GM18867 (cell line): Measurements from ENCODE around the gene RAET1E.
A peak's percentile ranks its signal among the peaks of the same experiment; 100 is the strongest.
"Not testable (repeated sequence)": the region's sequence is repeated elsewhere in the genome, so short reads cannot be mapped to it uniquely, and the experiment has no call there.

Source experiments
- ATAC-seq: cut with Tn5 transposase; IDR thresholded peaks from one replicate; pipeline ENCODE4 v1.9.1; 2021; ENCODE audit warnings: mild to moderate bottlenecking, moderate library complexity; ENCODE audit not compliant: unreplicated experiment

RAET1E gene

DNA sequence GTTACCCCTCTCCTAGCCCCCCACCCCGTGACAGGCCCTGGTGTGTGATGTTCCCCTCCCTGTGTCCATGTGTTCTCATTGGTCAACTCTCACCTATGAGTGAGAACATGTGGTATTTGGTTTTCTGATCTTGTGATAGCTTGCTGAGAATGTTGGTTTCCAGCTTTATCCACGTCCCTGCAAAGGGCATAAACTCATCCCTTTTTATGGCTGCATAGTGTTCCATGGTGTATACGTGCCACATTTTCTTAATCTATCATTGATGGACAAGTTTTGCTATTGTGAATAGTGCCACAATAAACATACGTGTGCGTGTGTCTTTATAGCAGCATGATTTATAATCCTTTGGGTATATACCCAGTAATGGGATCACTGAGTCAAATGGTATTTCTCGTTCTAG lies 6.0 kb downstream of the RAET1E start:
- ATAC-seq = not testable (repeated sequence)

DNA sequence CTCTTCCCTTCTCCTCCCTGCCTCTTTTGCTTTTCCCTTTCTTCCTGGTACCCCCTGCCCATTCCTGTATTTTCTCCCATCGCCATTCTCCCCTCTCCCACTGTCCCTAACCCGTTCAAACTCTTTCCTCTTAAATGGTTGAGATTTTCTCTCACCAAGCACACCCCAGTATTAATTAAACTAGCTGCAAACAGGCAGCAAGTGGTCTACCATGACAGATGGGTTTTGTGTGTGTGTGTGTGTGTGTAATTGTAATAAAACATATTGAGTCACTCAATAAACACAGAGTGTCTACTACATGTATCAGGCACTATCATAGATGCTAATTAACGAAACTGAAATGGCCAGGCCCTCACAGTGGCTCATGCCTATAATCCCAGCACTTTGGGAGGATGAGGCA lies 6.7 kb downstream of the RAET1E start:
- ATAC-seq = no peak

DNA sequence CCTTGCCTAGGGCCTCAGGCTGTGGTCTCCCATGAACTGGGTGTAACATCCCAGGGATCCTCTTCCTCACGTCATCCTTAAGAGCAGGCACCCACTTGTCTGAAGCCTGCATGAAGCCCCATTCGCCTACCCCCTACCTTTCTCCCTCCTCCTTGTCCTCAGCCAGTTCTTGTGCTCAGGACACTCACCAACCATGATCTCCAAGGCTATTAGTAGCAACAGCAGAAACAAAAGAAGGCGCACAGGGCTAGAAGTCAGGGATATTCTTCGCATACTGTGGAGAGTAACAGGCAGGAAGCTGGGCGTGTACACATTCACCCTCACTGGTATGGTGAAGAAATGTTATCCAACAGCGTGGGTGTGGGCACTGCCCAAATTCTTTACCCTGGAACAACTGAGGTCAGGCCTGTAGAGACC lies 7.3 kb downstream of the RAET1E start:
- ATAC-seq = no peak

DNA sequence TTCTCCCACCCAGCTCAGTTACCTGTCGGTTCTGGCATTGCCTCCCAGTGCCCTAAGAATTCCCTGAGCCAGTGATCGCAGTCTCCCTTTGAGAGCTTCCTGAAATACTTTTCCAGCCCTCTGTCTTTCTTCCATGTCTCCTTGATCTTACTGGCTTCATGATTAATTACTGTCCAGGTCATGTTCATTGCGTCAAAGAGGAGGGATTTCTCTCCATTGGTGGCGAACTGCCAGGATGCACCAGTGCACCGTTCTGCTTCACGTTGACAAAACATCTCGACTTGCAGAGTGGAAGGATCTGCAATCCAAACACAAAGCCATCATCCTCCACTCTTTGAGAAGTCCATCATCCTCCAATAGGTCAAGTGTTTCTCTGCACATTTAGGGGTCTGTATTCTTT lies 8.6 kb downstream of the RAET1E start:
- ATAC-seq = no peak

DNA sequence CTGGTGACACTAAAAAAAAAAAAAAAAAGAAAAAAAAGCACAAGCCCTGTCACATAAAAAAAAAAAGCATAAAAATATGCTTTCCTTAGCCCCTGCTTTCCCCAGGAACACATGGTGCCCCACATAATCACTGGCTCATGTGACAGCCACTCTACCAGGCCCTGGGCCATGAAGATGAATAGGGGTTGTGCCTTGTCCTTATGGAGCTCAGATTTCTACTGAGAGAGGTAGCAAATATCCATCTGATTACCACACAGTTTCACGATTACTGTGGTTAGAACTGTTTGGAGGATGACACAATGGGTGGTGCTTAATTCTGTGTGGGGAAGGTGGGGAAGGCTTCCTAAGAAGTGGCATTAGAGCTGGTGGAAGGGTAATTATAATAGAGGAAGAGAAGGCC lies 9.3 kb downstream of the RAET1E start:
- no peak for ATAC-seq

DNA sequence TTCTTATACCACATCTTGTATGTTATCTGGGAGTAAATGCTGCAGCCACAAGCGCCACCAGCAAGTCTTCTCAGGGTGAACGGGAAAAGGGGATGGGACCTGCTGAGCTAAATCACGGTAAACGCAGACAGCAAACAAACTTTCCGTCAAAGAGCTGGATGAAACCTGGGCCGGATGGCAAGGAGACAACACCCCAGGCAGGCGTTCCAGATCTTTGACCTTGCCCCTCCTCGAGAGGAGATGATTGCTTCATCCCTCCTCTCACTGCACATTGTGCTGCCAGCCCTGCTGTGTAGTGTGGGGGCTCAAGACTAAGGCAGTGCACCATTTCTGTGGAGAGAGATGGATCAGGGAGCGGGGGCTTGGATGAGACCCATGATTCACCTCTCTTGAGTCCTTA lies 9.8 kb downstream of the RAET1E start:
- no peak for ATAC-seq

DNA sequence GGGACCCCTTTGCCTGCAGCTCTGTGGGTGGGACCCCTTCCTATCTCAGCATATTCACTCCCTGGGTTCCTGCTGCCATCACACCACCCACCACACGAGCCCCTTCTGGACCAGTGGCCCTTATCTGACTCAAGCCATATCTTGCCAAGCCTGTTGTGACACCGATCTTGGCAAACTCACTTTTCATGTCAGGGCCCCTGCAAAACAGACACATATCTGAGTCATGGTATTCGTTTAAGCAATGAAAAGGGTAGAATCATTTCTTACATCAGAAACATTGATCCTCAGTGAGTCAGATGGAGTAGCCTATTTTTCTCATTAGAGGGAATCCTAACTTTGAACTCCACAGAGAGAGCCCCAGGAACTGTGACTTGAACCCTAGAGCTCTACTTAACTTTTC lies 10.6 kb downstream of the RAET1E start:
- ATAC-seq = no peak

DNA sequence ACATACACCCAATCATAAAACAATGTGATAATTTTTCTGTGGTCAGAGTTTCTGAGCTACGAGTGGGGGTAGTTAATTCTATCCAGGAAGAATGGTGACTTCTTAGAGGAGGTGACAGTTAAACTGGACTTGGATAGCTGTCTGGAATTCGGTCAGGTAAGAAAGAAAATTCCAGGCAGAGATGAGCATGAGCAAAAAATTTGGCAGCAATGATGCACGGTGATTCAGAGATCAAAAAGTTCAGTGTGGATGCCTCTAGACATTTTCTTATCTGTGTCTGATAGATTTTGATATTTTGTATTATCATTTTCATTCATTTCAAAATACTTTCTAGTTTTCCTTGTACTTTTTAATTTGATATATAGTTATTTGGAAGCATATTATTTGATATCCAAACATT lies 12.0 kb downstream of the RAET1E start:
- ATAC-seq = no peak

DNA sequence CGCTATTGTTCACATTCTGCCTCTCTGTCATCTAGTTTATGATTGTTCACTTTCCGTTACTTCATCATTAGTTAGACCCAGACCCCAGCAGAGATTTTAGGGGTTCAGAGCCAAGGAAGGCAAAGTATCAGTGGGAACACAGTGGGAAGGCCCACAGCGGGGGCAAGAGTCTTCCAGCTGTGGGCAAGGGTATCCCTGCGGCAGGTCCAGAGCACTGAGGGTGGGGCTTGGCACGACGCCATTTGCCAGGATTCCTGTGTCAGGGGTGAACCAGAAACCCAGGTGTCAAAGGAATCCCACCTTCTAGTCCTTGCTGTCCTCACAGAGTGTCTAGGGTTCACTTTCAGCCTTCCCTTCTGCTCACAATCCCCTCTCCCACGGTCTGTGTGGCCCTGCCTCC lies 13.3 kb downstream of the RAET1E start:
- no peak for ATAC-seq

DNA sequence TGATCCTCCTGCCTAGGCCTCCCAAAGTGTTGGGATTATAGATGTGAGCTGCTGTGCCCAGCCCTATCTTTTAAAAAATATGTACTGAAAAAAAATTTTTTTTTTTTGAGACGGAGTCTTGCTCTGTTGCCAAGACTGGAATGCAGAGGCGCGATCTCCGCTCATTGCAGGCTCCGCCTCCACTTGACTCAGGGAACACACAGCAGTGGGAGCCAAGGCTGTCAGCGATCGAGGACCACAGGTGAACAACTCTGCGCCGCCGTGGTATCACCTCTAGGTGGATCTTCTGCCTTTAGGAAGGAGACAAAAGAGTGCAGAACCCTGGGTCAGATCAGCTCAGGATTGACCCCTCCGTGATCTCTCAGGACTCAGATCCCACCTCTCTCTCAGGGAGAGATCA lies 13.7 kb downstream of the RAET1E start:
- ATAC-seq = no peak

DNA sequence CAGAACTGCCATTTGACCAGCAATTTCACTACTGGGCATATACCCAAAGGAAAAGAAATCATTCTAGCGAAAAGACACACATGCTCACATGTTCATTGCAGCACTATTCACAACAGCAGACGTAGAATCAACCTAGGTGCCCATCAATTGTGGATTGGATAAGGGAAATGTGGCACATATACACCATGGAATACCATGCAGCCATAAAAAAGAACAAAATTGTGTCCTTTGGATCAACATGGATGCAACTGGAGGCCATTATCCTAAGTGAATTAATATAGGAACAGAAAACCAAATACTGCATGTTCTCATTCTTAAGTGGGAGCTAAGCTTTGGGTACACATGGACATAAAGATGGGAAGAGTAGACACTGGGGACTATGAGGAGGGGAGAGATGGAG lies 16.1 kb downstream of the RAET1E start:
- ATAC-seq = no peak

DNA sequence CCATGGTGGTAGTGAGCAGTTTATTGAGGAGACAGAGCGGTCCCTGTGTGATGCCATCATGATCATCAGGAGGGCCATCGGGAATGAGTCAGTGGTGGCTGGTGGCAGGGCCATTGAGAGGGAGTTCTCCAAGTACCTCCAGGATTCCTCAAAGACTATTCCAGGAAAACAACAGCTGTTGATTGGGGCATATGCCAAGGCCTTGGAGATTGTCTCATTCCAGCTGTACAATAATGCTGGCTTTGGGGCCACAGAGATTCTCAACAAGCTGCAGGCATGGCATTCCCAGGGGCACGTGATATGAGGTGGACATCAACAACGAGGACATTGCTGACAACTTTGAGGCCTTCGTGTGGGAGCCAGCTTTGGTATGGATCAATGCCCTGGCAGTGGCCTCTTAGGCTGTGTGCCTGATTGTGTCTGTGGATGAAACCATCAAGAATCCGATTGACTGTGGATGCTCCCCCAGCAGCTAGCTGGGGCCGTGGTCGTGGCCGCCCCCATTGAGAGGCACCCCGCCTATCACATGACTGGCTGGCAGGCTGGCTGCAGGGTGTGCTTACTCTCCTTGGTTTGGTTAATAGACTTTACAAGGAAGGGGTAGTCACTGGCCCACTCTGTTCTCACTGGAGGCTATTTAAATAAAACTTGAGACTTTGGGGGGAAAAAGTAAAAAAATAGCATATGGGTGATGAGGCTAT lies 16.7 kb downstream of the RAET1E start:
- no peak for ATAC-seq

DNA sequence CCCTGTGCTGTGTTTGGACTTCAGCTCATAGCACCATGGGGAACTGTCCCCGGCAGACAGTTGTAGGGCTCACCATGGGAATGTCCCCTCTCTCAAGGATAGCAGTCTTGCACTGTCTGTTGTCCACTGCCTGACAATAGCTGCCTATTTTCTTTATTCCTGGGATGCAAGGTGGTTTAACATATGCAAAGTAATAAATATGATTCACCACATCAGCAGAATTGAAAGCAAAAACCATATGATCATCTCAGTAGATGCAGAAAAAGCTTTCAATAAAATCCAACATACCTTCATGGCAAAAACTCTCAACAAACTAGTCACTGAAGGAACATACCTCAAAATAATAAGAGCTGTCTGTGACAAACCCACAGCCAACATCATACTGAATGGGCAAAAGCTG lies 20.3 kb downstream of the RAET1E start:
- ATAC-seq = no peak

DNA sequence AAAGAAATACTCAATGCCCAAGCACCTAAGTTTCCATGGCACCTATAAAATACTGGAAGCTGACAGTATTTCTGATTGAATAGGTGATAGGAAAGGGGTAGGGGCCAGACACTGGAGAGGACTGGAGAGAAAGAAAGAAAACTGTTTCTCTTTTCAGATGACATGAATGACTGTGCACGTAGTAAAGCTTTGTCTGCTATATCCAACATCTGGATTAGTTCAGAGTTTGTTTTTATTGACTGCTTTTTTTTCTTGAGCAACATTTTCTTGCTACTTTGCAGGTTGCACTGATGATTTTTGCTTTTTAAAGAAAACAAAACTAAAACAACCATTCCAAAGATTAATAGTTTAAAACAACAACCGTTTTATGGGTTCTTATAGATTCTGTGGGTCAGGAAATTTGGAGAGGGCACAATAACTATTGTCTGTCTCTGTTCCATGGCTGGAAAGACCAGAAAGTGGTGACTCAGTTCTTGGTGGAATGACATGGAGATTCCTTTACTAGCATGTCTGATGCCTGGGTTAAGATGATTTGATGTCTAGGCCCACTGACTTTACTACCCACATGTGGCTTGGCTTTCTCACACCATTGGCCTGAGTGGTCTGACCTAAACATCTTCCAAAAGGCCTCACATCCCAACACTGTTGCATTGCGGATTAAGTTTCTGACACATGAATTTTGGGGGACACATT lies 21.5 kb downstream of the RAET1E start:
- no peak for ATAC-seq

DNA sequence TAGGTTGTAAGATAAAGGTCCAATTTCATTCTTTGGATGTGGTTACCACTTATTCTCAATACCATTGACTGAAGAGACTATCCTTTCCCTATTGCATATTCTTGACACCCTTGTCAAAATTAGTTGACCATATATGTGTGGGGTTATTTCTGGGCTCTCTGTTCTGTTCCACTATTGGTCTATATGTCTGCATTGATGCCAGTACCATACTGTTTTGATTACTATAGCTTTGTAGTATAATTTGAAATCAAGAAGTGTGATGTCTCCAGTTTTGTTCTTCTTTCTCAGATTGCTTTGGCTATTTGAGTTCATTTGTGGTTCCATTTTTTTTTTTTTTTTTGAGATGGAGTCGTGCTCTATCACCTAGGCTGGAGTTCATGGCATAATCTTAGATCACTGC lies 25.7 kb downstream of the RAET1E start:
- no peak for ATAC-seq

DNA sequence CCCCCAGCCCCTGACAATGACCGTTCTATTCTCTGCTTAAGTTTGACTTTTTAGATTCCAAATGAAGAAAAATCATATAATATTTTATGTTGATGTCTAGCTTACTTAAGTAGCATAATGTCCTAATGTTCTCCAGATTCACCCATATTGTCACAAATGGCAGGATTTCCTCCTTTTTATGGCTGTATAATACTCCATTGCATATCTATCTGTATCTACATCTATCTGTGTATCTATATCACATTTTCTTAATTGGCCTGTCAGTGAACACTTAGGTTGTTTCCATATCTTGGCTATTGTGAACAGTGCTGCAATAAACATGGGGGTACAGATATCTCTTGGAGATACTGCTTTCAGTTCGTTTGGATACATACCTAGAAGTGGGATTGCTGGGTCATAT lies 26.7 kb downstream of the RAET1E start:
- no peak for ATAC-seq

DNA sequence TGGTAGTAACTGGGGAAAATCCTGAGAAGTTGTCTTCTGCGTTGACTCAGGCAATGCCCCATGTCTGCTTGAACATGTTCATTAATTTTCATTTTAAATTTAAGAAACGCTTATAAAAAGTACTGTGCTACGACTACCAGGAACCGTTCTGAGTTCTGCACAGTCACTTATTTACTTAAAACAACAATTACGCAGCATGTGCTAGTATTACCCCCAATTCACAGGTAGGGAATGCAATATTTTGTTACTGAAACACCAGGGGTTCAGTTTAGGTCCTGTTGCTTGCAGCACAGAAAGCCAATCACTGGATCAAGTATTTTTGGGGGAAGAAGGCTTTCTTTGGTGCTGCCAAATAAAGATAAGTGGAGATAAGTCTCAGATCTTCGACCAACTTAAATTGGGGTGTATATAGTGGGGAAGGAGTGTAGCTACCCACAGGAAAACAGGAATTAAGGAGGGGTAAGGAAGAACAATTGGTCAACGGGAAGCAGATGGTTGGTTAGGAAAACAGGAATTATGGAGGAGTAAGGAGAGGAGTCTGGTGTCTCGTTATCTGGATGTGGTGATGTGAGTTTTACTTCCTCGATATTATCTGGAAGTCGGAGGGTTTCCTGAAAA lies 28.5 kb downstream of the RAET1E start:
- no peak for ATAC-seq

DNA sequence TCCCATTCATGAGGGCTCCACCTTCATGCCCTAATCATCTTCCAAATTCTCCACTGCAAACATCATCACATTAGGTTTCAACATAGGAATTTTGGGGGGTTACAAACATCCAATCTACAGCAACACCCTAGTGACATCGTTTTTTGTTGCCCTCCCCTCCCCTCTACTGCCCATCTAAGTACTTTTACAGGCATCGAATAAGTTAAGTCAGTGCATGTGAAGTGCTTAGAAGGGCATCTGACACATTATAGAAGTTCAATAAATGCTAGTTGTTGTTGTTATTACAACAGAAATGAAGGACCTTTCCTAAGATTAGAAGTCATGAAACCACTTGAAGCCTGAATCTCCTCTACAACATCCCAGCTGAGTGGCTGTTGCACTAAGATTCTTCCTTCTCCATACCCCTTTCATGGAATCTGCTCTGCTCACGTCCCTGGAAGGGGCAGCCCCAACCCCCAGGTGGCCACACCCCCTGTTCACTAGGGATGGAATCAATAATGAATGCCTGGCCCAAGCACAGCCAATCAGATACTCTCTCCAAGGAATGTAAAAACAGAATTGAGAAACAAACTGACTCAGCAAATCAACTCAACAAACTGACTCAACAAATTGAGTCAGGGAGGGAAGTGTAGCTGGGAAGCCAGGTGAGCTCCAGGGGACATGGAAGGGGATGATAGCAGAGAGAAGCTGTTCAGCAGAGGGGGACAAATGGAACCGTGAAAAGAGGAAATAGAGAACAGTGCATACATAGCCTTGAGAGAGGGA lies 29.9 kb downstream of the RAET1E start:
- no peak for ATAC-seq

DNA sequence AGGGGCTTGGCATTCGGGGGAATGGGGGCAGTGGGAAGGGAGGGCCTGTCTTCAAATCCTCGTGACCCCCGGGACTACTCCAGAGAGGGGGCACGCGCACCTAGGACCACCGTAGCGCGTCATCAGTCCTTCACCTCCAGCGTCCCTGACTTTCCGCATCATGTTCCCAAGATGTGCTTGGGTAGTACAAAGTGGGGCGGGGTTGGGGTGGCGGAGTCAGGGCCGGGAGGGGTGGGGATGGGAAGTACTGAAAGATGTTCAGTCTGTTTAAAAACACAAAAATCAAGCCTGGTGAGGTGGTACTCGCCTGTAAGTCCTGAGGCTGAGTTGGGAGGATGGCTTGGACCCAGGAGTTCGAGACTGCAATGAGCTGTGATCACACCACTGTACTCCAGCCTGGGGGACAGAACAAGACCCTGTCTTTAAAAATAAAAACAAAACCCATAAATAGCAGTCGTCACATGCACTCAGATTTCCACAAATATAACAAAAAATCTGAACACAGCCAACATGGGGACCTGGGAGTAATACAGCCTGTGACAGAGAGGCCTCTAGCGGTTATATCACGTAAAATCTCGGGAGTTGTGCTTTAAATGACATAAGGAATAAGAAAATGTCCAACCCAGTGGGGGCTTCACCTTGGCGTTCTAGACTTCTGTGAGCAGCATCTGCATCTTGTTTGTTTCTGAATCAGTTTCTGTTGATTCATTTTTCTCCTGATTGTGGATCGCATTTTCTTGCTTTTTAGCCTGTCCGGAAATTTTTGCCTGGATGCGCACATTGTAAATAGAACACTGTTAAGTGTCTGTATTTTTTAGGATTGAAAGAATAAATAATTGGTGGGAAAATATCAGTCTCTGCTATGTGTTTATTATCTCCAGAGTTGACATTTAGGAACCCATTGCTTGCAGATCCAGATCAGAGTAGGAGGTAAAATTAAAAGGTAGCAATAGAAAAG lies 33.1 kb downstream of the RAET1E start:
- ATAC-seq = peak; percentile 26
